ENCODE data around the gene THEMIS.

Gene THEMIS

GRCh38 chr6:127833336-127833735 lies 67.5 kb downstream of the THEMIS start:
- H3K36me3 ChIP-seq (ENCODE audit: insufficient read depth, low read length), result no peaks in the 10 kb centered on the region

GRCh38 chr6:127832381-127832780 lies 68.5 kb downstream of the THEMIS start:
- H3K4me3 ChIP-seq (ENCODE audit: low read length), result no peak overlapping the region
- no peak overlapping the region for H3K27ac ChIP-seq (ENCODE audit: low read depth, low read length)
- H3K9ac ChIP-seq (ENCODE audit: low read depth, low read length), result no peak overlapping the region
- H3K4me1 ChIP-seq (ENCODE audit: insufficient read depth, low read length), result no peaks in the 10 kb centered on the region
- H3K36me3 ChIP-seq (ENCODE audit: insufficient read depth, low read length), result no peaks in the 10 kb centered on the region
- H3K27me3 ChIP-seq (ENCODE audit: insufficient read depth, low read length), result no peaks in the 10 kb centered on the region
- H3K9me3 ChIP-seq (ENCODE audit: insufficient read depth, low read depth, low read length), result no peaks in the 10 kb centered on the region
- WGBS, result no CpG with 5 or more reads among the region's 1 CpG

More at GRCh38 chr6:127833336-127833735, 67.5 kb downstream of the THEMIS start:
- Histone ChIP-seq H3K27me3 (ENCODE audit: insufficient read depth, low read length) (no peaks in the 10 kb centered on the region), H3K4me1 (ENCODE audit: insufficient read depth, low read length) (no peaks in the 10 kb centered on the region), H3K9me3 (ENCODE audit: insufficient read depth, low read depth, low read length) (no peaks in the 10 kb centered on the region), H3K9ac (ENCODE audit: low read depth, low read length) (no peak overlapping the region), H3K4me3 (ENCODE audit: low read length) (no peak overlapping the region), H3K27ac (ENCODE audit: low read depth, low read length) (no peak overlapping the region)

GRCh38 chr6:127824061-127824460 lies 76.8 kb downstream of the THEMIS start:
- H3K36me3 ChIP-seq (ENCODE audit: insufficient read depth, low read length), result no peaks in the 10 kb centered on the region
- 84% methylated on average over 2 of the region's 3 CpGs for WGBS

GRCh38 chr6:127821431-127821830 lies 79.4 kb downstream of the THEMIS start:
- Histone ChIP-seq H3K4me1 (ENCODE audit: insufficient read depth, low read length) (peaks cover 5% of the 10 kb centered on the region; the same call in 1 of the 2 replicates), H3K9me3 (ENCODE audit: insufficient read depth, low read depth, low read length) (no peaks in the 10 kb centered on the region), H3K27ac (ENCODE audit: low read depth, low read length) (no peak overlapping the region), H3K9ac (ENCODE audit: low read depth, low read length) (no peak overlapping the region), H3K4me3 (ENCODE audit: low read length) (no peak overlapping the region), H3K27me3 (ENCODE audit: insufficient read depth, low read length) (no peaks in the 10 kb centered on the region), H3K36me3 (ENCODE audit: insufficient read depth, low read length) (no peaks in the 10 kb centered on the region)

More at GRCh38 chr6:127824061-127824460, 76.8 kb downstream of the THEMIS start:
- H3K4me3 ChIP-seq (ENCODE audit: low read length), result no peak overlapping the region
- H3K27me3 ChIP-seq (ENCODE audit: insufficient read depth, low read length), result no peaks in the 10 kb centered on the region
- H3K27ac ChIP-seq (ENCODE audit: low read depth, low read length), result no peak overlapping the region
- no peaks in the 10 kb centered on the region for H3K4me1 ChIP-seq (ENCODE audit: insufficient read depth, low read length)
- H3K9me3 ChIP-seq (ENCODE audit: insufficient read depth, low read depth, low read length), result no peaks in the 10 kb centered on the region
- no peak overlapping the region for H3K9ac ChIP-seq (ENCODE audit: low read depth, low read length)

GRCh38 chr6:127818149-127818548 lies 82.7 kb downstream of the THEMIS start:
- Histone ChIP-seq H3K9ac (ENCODE audit: low read depth, low read length) (no peak overlapping the region), H3K9me3 (ENCODE audit: insufficient read depth, low read depth, low read length) (no peaks in the 10 kb centered on the region), H3K4me3 (ENCODE audit: low read length) (no peak overlapping the region), H3K4me1 (ENCODE audit: insufficient read depth, low read length) (peaks cover 7% of the 10 kb centered on the region; the same call in 1 of the 2 replicates), H3K27me3 (ENCODE audit: insufficient read depth, low read length) (no peaks in the 10 kb centered on the region), H3K36me3 (ENCODE audit: insufficient read depth, low read length) (no peaks in the 10 kb centered on the region), H3K27ac (ENCODE audit: low read depth, low read length) (no peak overlapping the region)
- WGBS, result 34% methylated on average over 2 of the region's 2 CpGs

- no peaks in the 10 kb centered on the region for H3K9me3 ChIP-seq (ENCODE audit: insufficient read depth, low read depth, low read length)
- H3K4me3 ChIP-seq (ENCODE audit: low read length), result no peak overlapping the region
- peaks cover 7% of the 10 kb centered on the region; the same call in 1 of the 2 replicates for H3K4me1 ChIP-seq (ENCODE audit: insufficient read depth, low read length)
- H3K27me3 ChIP-seq (ENCODE audit: insufficient read depth, low read length), result no peaks in the 10 kb centered on the region
- no peak overlapping the region for H3K27ac ChIP-seq (ENCODE audit: low read depth, low read length)
- no peak overlapping the region for H3K9ac ChIP-seq (ENCODE audit: low read depth, low read length)
- 84% methylated on average over 4 of the region's 4 CpGs for WGBS
- H3K36me3 ChIP-seq (ENCODE audit: insufficient read depth, low read length), result no peaks in the 10 kb centered on the region
Observed at GRCh38 chr6:127816643-127817042, 84.2 kb downstream of the THEMIS start.

GRCh38 chr6:127813699-127814027 lies 87.2 kb downstream of the THEMIS start:
- peaks cover 7% of the 10 kb centered on the region; the same call in 1 of the 2 replicates for H3K4me1 ChIP-seq (ENCODE audit: insufficient read depth, low read length)
- H3K9me3 ChIP-seq (ENCODE audit: insufficient read depth, low read depth, low read length), result no peaks in the 10 kb centered on the region
- H3K9ac ChIP-seq (ENCODE audit: low read depth, low read length), result no peak overlapping the region
- no peaks in the 10 kb centered on the region for H3K27me3 ChIP-seq (ENCODE audit: insufficient read depth, low read length)
- H3K36me3 ChIP-seq (ENCODE audit: insufficient read depth, low read length), result no peaks in the 10 kb centered on the region
- 93% methylated on average over 3 of the region's 5 CpGs for WGBS
- no peak overlapping the region for H3K4me3 ChIP-seq (ENCODE audit: low read length)
- H3K27ac ChIP-seq (ENCODE audit: low read depth, low read length), result no peak overlapping the region

GRCh38 chr6:127812985-127813698 lies 87.7 kb downstream of the THEMIS start:
- H3K27ac ChIP-seq (ENCODE audit: low read depth, low read length), result no peak overlapping the region
- WGBS, result 94% methylated on average over 16 of the region's 16 CpGs
- H3K4me1 ChIP-seq (ENCODE audit: insufficient read depth, low read length), result peaks cover 7% of the 10 kb centered on the region; the same call in 1 of the 2 replicates
- H3K4me3 ChIP-seq (ENCODE audit: low read length), result no peak overlapping the region
- H3K27me3 ChIP-seq (ENCODE audit: insufficient read depth, low read length), result no peaks in the 10 kb centered on the region
- H3K36me3 ChIP-seq (ENCODE audit: insufficient read depth, low read length), result no peaks in the 10 kb centered on the region
- no peaks in the 10 kb centered on the region for H3K9me3 ChIP-seq (ENCODE audit: insufficient read depth, low read depth, low read length)
- H3K9ac ChIP-seq (ENCODE audit: low read depth, low read length), result no peak overlapping the region

GRCh38 chr6:127811900-127812570 lies 88.8 kb downstream of the THEMIS start:
- no peaks in the 10 kb centered on the region for H3K9me3 ChIP-seq (ENCODE audit: insufficient read depth, low read depth, low read length)
- no peak overlapping the region for H3K27ac ChIP-seq (ENCODE audit: low read depth, low read length)
- WGBS, result 92% methylated on average over 4 of the region's 4 CpGs
- H3K9ac ChIP-seq (ENCODE audit: low read depth, low read length), result no peak overlapping the region
- no peaks in the 10 kb centered on the region for H3K27me3 ChIP-seq (ENCODE audit: insufficient read depth, low read length)
- H3K4me1 ChIP-seq (ENCODE audit: insufficient read depth, low read length), result peaks cover 7% of the 10 kb centered on the region; the same call in 1 of the 2 replicates
- no peak overlapping the region for H3K4me3 ChIP-seq (ENCODE audit: low read length)
- H3K36me3 ChIP-seq (ENCODE audit: insufficient read depth, low read length), result no peaks in the 10 kb centered on the region

- no peaks in the 10 kb centered on the region for H3K36me3 ChIP-seq (ENCODE audit: insufficient read depth, low read length)
- no peaks in the 10 kb centered on the region for H3K27me3 ChIP-seq (ENCODE audit: insufficient read depth, low read length)
- no peak overlapping the region for H3K27ac ChIP-seq (ENCODE audit: low read depth, low read length)
- H3K4me1 ChIP-seq (ENCODE audit: insufficient read depth, low read length), result no peaks in the 10 kb centered on the region
- no peak overlapping the region for H3K4me3 ChIP-seq (ENCODE audit: low read length)
- no peaks in the 10 kb centered on the region for H3K9me3 ChIP-seq (ENCODE audit: insufficient read depth, low read depth, low read length)
- WGBS, result 89% methylated on average over 4 of the region's 4 CpGs
- no peak overlapping the region for H3K9ac ChIP-seq (ENCODE audit: low read depth, low read length)
Observed at GRCh38 chr6:127807806-127808517, 92.9 kb downstream of the THEMIS start.

GRCh38 chr6:127796713-127797112 lies 104.1 kb downstream of the THEMIS start:
- H3K9ac ChIP-seq (ENCODE audit: low read depth, low read length), result no peak overlapping the region
- no peak overlapping the region for H3K27ac ChIP-seq (ENCODE audit: low read depth, low read length)
- H3K36me3 ChIP-seq (ENCODE audit: insufficient read depth, low read length), result no peaks in the 10 kb centered on the region
- 90% methylated on average over 1 of the region's 1 CpG for WGBS
- H3K9me3 ChIP-seq (ENCODE audit: insufficient read depth, low read depth, low read length), result no peaks in the 10 kb centered on the region
- no peak overlapping the region for H3K4me3 ChIP-seq (ENCODE audit: low read length)
- H3K4me1 ChIP-seq (ENCODE audit: insufficient read depth, low read length), result no peaks in the 10 kb centered on the region
- H3K27me3 ChIP-seq (ENCODE audit: insufficient read depth, low read length), result no peaks in the 10 kb centered on the region

Measured in HUES64 (cell line).